ENCODE measurements around the gene ASIC2.

DNA sequence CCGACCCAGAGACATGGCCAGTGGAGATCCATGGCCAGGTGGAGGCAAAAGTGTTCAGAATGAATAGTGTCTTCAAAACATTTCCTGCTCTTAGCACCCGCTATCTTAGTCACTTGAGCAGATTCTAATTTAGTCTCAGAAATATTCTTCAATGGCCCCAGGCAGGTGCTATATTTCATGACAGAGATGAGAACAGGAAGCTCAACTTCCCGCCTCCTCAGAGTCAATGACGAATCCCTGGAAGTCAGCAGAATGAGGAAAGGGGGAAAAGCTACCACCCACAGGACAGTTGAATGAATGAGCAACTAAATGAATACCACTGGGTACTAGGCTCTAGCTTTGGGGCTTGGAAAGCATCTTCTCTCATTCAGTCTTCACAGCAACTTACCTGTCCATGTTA lies 147.2 kb downstream of the ASIC2 start:
- no peak for TF ChIP-seq CTCF (conservative IDR thresholded peaks at IDR 0.05; ENCODE audit: low read depth, low read length)
- no peak for TF ChIP-seq EZH2 (IDR thresholded peaks at IDR 0.05; ENCODE audit: low read length, unreplicated experiment)
